SKM-1 treated with dmso at 0.1 percent for 144 hours (cell line): Measurements from ENCODE around the gene STAT6.

ENCODE experiments used
- DNase-seq: peaks from one replicate; lab custom pipeline; 2025; ENCODE audit not compliant: unreplicated experiment; lab: John Stamatoyannopoulos, UW

Gene STAT6

DNA sequence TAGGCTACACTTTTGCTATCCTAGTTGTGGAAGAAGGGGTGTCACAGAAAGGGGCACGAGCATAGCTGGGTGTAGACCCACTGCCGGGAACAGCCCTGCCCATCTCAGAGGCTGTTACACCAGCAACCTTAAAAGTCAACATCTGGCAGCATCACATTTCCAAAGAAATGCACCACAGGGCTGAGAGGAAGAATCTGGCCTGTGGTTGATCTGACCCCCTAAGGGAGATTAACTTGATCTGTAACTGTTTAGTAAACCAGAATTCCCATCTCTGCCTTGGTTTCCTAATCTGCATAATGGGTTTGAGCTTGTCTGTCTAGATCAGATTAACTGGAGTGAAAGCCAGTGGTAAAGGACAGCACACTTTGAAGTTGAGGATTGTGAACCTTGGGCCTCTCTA is 34.9 kb upstream of the STAT6 start:
- no peak for DNase-seq

DNA sequence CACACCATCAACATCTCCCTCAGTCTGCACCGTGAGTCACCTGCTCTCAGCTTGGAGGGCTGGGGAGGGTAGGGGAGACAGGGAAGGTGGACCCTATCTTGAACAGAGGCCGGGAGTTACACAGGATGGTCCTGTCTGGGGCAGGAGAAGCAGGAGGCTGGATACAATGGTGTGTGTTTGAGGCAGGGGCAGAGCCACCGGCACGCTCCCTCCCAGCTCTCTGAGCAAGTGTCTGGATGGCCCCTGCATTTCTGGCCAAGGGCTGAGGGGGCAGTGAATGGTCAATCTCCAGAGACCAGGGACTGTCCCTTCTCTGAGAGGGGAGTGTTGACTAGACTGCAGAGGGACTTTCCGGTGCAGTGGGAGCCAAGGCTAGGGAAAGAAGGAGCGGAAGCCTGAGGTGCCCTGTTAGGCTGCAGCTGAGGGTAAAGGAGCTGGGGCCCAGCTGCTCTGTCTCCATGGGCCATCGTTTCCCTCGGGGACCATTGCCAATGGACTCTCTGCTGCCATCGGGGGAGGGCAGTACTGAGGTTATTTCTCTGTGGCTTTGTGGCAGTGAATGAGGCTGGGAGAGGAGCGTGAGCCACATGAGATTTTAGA is 34.4 kb upstream of the STAT6 start:
- DNase-seq: no peak

DNA sequence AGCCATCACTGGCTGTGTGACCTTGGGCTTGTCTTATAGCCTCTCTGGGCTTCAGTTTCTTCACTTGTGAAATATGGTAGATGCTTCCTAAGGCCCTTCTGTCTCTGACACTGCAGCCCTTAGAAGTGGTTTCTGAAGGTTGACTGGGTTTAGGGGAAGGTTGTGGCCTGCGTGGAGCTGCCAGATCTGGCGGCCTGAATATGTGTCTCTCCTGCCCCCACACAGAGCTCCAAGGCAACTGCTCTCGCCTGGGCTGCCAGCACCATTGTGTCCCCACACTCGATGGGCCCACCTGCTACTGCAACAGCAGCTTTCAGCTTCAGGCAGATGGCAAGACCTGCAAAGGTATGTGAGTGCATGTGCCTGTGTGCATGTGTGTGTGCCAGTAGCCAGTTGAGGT is 32.3 kb upstream of the STAT6 start:
- DNase-seq: no peak

DNA sequence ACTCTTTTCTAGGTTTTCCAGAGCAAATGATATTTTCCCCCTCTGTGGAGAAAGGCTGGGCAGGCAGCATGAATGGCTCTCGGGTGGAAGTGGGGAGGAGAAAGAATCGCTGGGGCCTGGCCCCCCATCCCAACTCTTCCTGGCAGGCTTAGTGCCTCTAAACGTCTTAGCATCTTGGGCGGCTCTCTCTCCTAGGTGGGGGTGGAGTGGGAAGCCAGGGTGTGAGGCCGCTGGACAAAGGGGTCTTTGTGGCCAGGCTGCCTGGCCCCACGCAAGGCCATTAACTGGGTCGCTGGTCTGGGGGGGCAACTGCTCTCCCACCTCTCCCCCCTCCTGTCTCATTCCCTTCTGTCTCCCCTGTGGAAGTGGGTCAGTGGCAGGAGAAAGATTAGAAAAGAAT is 31.6 kb upstream of the STAT6 start:
- no peak for DNase-seq

DNA sequence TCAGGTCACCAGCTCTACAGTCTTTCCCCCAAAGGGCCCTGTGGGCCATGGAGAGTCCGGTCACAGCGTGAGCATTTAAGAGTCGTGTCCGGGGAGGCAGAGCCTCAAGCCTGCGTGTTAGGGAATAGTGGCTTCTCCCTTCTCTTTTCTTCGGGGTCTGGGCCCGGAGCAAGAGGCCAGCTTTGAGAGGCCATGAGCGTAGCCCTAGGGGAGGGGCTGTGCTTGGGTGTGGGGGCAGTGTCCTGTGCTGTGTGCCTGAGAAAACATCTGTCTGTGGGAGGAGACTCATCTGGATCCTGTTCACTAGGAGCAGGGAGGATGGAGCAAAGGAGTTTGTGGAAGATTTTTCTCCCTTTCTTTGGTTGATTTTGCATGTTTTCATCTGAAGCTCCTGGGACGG is 31.0 kb upstream of the STAT6 start:
- DNase-seq: no peak

DNA sequence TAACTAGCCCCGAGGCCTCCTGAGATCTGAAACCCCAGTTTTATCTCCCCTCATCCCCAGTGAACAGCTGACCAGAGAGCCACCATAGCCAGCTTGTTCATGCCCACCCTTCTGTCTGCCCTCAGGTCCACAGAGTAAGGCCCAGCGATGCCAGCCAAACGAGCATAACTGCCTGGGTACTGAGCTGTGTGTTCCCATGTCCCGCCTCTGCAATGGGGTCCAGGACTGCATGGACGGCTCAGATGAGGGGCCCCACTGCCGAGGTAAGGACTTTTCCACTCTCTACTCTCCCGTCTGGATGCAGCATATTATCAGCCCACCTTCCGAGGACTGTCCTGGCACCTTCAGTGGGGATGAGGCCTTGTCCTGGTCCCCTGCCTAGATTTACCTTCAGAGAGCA is 30.1 kb upstream of the STAT6 start:
- no peak for DNase-seq

DNA sequence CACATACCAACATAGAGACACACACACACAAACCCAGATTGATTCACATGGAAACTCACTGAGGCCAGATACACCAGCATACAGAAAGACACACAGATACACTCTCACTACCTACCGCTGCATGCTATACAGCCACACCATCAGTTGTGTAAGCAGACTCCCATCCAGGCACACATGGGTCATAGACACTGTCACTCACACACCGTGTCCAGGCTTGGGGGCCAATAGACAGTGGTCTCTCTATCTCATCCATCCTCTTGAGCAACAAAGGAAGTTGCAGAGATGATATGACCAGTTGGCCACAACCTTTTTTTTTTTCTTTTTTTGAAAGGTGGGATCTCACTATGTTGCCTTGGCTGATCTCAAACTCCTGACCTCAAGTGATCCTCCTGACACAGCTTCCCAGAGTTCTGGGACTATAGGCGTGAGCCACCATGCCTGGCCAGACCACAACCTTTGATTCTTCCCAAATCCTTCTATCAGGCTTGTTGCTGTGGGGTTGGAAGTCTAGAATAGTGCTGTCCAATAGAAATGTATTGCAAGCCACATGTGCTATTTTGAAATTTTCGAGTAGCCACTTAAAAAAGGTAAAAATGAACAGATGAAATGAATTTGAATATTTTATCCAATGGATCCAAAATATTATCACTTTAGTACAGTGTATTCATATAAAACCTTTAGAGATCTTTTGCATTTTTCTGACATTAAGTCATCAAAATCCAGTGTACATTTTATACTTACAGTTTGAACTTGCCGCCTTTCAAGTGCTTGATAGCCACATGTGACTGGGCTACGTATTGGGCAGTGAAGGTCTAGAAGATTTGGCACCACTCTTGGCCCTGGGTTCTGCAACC is 28.9 kb upstream of the STAT6 start:
- DNase-seq: no peak

DNA sequence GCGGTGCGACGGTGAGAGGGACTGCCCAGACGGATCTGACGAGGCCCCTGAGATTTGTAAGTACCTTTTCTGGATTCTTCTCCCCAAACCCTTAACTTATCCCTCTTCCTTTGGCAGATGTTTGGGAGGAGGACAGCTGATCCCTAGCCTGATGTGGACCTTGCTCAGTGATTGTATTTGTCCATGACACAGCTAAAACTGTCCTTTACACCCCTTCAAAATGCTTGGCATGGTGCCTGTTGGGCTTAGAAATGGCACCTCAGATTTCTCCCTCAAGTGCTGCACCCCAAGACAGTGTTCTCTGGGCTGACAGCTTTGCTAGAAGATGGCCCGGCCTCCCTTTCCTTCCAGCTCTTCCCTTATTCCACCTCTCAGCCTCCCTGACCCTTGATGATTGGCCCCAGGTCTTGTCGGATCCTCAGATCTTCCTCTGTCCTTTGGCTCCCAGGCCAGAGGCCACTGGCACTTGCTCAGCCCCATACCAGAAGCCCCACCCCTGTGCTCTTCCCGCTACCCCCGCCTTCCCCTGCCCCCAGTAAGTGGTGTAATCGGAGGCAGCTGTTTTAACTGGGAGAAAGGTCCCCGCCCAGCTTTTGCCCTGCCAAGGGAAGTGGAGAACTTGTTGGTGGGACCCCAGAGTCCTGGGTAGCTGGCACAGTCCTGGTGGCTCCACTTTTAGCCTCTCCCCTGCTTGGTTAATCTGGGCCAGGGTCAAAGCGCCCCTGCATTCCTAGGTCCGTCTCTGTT is 27.5 kb upstream of the STAT6 start:
- DNase-seq: no peak

DNA sequence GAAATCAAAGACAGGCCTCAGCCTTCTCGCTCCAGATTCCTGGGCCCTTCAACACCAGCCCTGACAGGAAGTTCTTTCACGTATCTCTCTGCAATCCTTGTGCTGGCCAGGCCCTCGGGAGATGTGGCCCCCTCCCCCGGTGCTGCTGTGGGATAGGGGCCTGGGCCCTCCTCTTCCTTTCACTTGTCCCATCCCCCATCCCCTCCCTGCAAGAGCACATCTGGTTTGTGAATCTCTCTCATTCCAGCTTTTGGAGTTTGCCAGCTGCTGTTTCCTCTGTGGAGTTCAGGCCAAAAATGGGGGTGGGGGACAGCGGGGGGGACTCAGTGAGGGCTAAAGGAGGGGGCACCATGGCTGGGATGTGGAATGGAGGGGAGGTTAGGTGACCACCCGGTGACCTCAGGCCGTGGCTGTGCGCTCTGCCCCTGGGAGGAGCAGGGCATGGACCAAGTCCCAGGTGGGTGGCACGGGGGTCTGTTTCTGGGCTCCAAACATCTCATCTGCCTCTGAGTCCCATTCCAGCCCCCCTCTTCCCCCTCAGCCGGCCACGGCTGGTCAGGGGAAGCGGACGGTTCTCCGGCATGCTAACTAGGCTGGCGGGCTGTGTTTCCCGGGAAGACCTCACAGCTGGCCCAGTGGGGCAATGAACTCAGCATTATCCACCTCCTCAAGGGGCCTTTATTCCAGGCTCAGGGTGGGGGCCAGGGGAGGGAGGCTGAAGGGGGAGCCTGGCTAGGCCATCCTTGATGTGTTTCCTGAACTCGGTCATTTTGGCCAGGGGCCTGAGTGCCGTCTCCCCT is 24.6 kb upstream of the STAT6 start:
- DNase-seq: no peak

DNA sequence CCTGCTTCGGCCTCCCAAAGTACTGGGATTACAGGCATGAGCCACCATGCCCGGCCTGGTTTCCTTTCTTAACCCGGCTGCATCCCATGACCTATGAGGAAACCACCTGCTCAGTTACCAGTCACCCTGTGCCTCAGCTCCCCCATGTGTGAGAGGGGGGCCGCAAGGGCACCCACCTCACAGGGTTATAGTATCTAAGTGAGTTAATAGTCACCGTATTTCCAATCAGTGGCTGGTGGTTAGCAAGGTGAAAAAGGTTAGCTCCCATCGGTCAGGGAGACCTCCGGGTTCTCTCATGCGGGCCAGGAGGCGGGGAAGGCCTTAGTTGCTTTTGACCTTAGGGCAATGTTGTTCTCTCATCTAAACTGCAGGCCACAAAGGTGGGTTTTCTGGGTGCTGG is 23.8 kb upstream of the STAT6 start:
- DNase-seq: no peak

DNA sequence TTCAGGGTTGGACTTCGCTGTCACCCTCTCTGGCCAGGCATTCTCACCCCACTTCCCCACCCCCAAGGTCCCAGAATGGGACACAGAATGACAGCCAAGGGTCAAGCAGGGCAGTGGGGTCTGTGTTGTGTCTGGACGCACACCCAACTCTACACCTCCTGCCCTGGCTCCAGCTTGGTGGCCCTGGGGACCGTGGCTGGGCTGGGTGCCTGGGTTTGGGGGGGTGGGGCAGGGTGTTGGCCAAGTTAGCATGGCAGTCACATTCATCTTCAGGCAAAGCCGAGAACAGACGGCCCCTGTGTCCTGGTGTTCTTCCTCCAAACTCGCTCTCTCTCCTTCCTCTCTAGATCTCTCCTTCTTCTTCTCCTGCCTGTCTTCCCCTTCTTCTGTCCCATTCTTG is 22.8 kb upstream of the STAT6 start:
- DNase-seq: no peak

DNA sequence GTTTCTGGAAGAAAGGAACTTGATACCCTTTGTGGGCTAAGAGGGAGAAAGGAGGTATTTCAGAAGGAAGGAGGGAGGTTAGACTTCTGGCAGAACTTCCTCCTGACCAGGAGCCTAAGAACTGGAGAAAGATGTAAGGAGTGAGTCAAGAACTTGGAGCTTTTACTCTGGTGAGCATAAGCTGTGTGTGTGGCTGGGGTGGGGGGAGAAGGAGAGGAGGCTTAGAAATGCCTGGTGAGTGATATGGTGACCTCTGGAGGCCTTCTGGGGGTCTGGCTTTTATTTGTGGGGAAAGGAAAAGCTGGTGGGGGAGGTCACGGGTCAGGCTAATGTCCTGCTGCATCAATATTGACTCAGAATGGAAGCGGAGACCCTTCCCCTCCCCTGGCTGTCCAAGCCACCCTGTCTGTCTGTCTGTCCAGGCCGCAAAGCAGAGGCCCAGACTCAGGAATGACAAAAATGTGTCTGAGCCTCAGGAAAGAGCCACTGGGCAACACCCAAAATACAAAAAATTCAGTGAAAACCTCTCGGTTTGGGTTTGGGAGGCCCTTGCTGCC is 21.9 kb upstream of the STAT6 start:
- no peak for DNase-seq

DNA sequence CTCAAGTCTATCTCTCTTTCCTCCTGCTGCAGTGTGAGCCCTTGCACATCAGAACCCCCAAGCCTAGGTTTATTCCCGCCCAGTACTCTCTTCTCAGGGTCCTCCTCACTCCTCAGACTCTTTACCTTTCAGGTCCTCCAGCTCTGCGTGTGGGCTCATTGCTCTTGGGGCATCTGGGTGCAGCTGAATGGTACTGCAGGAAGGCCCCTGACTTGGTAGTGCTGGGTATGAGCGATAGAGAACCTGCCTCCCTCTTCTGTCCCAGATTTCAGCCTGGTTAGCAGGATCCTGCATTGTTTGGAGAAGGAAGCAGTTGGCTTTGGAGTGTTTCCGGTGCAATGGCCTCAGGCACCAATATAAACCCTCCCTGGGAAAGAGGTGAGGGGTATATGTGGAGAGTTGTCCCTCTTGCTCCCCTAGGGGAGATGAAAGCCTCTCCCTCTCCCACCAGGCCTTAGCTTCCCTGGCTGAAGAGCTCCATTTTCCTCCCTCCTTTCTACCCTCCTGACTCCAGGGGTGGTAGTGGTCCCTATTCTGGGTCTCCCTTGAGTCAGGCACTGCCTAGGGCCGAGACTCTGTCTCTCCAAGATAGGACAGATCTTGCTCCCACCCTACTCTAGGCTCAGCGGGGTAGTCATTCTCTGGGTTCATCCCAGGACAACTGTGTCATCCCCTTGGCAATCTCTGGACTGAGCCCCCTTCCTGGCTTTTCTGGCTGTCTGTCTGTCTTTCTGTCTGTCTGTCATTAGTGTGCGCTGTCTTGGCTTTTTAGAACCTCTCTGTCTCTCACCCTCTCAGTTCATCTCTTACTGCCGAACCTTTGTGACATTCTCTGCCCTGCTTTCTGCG is 21.0 kb upstream of the STAT6 start:
- no peak for DNase-seq

DNA sequence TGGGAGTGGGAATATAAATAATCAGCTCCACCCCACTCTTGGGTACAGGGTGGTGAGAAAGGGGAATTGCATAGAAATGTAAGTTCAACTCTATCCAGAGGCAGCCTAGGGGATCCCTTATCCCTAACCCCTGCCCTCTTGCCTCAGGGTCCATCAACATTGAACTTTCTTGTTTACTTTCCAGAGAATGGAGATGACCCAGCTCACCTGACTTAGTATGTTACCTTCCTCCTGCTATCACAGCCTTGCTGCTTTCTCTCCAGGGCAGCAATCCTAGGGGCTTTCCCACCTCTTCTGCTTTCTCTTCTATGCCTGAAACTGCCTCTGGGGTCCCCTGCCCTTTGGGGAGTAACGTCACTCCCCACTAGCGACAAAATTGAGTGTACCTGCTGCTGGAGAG is 19.8 kb upstream of the STAT6 start:
- no peak for DNase-seq

DNA sequence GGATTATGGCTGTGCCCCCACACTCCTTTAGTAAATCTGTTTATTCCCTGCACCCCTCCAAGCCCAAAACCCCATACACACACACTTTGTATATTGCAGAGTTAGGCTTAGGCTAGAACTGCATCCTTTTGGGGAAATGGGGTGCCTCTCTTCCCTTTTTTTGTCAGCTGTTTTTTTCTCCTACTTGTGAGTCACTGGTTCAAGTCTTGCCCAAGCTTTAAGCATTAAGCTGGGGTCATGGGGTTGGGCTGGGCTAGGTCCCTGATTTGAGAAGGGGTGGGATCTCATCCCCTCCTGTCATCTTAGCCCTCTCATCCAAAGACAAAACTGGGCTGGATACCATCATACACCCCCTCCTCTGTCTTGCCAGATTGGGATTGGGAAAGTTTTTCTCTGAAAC is 18.7 kb upstream of the STAT6 start:
- DNase-seq: no peak

DNA sequence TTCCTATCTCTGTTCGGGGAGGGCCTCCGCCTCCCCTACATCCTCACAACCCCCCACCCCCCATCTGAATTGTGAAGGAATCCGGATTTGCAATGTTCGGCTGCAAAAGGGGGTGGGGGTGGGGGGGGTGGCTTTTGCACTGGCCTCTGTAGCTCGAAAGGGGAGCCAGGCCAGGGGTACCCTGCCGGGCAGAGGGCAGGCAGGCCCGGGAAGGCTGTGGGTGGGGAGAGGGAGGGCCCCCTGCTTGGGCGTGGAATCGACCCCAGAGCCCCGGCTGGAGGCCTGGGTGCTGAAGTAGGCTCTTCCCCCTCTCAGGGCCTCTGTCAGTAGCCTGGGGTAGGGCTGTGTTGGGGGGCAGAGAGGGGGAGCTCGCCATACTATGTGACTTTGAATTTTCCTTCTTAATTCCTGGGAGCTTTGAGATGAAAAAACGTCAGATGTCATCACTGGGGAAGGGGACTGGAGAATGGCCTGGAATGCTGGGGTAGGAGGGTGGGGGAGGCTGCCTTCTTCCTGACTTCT is 18.2 kb upstream of the STAT6 start:
- no peak for DNase-seq

DNA sequence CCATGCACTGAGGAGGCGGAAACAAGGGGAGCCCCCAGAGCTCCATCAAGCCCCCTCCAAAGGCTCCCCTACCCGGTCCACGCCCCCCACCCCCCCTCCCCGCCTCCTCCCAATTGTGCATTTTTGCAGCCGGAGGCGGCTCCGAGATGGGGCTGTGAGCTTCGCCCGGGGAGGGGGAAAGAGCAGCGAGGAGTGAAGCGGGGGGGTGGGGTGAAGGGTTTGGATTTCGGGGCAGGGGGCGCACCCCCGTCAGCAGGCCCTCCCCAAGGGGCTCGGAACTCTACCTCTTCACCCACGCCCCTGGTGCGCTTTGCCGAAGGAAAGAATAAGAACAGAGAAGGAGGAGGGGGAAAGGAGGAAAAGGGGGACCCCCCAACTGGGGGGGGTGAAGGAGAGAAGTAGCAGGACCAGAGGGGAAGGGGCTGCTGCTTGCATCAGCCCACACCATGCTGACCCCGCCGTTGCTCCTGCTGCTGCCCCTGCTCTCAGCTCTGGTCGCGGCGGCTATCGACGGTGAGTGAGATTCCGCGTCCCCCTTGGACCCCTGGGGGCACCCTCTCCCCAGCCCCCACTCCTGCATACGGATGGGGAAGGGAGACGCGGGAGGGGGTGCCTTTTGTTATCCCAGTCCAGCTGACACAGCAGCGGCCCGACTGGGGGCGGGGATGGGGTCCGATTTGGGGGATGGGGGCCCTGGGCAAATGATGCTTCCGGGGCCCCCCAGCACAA is 17.5 kb upstream of the STAT6 start:
- no peak for DNase-seq

DNA sequence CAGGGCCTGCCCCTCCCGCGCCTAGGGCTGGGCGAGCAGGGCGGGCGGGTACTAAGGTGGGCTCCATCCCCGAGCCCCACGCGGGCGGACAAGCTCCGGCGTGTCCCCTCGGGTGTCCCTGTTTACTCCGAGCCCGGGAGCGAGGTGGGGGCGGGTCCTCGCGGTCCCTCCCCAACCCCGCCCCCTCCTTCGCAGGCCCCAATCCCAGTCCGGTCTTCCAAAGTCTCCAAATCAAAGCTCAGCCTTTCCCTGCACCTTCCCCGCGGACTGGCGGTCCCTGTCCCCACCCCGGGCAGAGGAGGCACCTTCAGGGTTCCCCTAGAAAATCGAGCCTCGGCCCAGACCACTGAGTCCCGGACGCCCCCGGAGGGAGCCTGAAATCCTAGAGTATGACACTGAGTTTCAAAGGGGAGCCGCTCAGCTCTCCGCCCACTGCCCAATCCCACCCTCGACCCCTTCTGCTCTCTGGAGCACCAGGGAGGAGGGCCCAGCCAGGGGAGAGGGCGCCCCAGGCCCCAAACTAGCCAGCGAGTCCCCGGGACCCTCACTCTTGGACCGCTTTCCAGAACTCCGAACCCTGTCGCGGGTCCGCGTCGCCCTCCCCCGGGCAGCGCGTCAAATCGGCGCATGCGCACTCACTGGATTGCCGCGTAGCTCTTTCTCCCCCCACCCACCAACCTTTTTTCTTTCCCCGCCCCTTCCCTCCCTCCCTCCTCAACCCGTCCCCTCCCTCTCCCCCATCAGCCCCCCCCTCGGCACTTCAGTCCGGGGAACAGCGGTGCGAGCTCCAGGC is 16.8 kb upstream of the STAT6 start, which contains the start of gene LRP1:
Gene LRP1 (plus strand): TSS at position 758 of the 793 bp plus-strand sequence. CDS start 482 bp downstream, outside the sequence.
- DNase-seq: peak; percentile 9
